Fibroblast of peridontal ligament (primary cell): ENCODE data around the gene ACTN1.

Experiments used
- DNase-seq: peaks from one replicate; pipeline ENCODE4 v3.0.0-alpha.2; 2010; ENCODE audit errors: extremely low read depth

Gene ACTN1

GRCh38 chr14:68951035-68951797, 27.9 kb downstream of the ACTN1 start:
- DNase-seq, result peak; percentile 92

DNA sequence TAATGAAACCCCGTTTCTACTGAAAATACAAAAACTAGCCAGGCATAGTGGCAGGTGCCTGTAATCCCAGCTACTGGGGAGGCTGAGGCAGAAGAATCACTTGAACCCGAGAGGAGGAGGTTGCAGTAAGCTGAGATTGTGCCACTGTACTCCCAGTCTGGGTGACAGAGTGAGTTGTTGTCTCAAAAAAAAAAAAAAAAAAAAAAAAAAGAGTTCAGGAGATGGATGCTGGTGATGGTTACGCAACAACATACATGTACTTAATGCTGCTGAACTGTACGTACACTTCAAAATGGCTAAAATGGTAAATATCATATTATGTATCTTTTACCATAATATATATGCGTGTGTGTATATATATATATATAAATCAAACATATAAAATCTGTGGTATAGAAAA, 29.0 kb downstream of the ACTN1 start:
- no peak for DNase-seq

DNA sequence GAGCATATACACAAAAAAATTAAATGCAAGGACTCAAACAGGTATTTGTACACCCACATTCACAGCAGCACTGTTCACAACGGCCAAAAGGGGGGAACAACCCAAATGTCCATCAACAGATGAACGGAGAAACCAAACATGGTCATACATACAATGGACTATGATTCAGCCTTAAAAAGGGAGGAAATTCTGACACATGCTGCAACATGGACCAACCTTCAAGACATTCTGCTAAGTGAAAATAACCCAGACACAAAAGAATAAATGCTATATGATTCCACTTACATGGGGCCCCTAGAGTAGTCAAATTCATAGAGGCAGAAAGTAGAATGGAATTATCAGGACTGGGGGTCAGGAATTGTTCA, 29.5 kb downstream of the ACTN1 start:
- no peak for DNase-seq

GRCh38 chr14:68948686-68949600, 30.2 kb downstream of the ACTN1 start:
- DNase-seq, result no peak

- DNase-seq, result peak; percentile 66
These were observed 31.3 kb downstream of the ACTN1 start for GRCh38 chr14:68947802-68948201.

DNA sequence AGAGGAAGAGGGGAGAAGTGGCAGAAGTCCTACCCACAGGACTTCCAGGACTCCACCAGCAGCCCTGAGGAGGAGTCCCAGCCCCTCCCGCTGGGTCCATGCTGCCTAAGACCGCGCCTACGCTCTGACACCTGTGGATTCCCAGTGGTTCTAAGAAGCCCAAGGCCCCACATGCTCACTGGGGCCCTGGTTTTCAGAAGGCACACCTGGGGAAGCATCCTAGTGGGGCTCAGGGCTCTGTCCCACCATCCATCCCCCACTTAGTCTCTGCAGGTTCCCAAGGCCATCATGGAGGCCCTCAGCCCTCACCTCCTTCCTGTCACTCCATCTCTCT, 32.6 kb downstream of the ACTN1 start:
- no peak for DNase-seq

- DNase-seq, result no peak
These were observed 33.3 kb downstream of the ACTN1 start for GRCh38 chr14:68945585-68946488.

DNA sequence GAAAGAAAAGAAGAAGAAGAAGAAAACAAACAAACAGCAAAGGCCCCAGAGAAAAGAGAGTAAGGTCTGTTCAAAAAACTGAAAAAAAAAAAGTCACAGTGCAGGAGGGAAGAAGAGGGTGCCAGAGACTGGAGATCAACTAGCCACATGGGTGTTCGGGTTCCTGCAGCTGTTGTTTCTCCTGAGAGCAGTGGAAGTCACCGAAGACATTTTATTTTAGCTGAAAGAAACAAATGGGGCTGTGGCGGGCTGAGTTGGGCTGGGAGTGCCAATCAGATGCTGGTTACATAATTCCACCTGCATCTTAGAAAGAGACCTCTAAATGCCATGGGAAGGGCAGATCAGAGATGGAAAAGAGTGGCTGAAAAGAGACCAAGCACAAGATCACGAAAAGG, 33.9 kb downstream of the ACTN1 start:
- DNase-seq, result no peak

- DNase-seq, result no peak
These were observed 34.9 kb downstream of the ACTN1 start for GRCh38 chr14:68944162-68944561.

DNA sequence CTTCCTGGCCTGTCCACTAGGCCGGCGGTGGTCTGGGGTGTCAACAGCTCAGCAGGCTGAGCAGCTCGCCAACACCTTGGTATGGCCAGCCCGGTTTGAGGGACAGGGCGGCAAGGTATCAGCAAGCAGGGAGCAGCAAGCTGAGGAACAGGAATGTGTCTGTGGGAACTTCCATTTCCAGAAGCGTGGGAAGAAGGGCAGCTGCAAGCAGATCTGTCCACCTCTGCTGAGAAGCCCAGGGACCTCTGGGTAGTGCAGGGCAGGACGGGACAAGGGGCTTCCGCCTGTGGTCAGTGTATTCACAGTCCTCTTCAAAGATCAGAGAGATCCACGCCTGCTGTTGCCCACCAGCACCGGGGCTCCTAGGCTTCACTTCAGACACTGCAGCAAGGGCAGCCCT, 36.0 kb downstream of the ACTN1 start:
- DNase-seq, result no peak

GRCh38 chr14:68942296-68943035, 36.6 kb downstream of the ACTN1 start:
- DNase-seq, result no peak

DNA sequence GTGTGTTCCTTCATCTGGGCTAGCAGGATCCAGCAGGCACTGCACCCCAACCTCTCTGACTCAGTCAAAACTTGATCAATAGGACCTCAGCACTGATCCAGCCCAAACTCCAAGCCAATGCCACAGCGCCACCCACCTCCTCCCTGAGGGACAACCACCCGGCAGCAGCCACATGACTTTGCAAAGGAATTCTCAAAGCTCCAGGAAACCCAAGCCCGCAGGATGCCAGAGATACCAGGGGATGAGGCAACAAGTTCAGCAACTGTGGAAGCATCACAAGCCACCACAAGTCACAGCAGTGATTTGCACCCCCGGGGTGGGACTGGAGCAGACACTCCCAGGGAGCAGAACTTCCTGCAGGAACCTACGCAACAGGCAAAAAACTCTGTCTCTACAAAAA, 37.3 kb downstream of the ACTN1 start:
- peak; percentile 88 for DNase-seq

DNA sequence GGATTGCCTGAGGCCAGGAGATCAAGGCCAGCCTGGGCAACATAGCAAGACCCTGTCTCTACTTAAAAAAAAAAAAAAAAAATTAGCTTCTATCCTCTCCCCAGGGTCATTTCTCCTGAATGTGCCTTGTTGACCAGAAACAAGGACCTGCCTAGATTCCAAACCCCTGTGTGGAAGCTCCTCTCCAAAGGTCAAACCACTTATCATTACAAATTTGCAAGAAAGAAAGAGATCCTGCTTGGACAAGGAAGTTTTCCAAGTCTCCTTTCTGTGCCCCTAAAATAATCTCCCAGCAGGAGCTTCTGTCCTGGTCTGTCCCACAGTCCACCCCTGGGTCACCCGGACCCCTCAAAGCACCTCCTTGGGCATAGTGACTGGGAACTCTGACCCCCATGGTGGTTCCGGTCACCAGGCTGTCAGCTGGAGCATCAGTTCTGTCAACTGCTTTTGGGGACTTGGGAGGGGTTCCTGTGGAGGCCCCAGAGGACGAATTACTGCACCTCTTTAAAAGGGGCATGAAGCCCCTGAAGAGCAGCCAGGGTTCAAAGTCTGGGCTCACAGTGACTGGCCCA, 38.4 kb downstream of the ACTN1 start:
- DNase-seq, result no peak

DNA sequence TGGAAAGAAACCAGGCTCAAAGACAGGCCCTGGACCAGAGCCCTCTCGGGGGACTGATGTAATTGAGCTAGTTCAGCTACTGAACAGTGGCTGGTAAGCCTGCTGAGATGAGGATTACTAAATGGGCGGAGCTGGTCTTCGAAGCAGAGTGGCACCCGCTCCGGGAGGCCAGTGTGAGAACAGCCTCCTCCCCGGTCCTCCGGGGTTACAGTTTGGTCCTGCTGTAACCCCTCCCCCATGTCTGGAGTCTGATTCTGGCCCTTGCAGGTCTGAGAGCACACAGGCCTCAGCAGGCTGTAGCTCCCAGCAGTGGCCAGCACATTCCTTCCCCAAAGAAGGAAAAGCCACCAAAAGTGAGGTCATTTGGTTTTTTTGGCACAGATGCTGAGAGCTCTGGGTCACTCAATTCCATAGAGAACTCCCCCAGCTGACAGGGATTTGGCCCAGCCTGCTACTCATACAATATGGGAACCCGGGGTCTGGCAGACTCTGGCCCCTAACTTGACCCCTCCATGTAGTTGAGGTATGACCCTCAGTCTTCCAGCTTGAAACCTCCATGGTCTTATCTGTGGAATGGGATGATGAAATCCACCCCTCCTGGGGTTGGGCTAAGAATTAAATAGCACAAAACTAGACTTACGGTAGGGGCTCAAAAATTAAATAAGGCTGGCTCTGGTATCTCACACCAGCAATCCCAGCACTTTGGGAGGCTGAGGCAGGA, 39.0 kb downstream of the ACTN1 start:
- DNase-seq, result peak; percentile 90

DNA sequence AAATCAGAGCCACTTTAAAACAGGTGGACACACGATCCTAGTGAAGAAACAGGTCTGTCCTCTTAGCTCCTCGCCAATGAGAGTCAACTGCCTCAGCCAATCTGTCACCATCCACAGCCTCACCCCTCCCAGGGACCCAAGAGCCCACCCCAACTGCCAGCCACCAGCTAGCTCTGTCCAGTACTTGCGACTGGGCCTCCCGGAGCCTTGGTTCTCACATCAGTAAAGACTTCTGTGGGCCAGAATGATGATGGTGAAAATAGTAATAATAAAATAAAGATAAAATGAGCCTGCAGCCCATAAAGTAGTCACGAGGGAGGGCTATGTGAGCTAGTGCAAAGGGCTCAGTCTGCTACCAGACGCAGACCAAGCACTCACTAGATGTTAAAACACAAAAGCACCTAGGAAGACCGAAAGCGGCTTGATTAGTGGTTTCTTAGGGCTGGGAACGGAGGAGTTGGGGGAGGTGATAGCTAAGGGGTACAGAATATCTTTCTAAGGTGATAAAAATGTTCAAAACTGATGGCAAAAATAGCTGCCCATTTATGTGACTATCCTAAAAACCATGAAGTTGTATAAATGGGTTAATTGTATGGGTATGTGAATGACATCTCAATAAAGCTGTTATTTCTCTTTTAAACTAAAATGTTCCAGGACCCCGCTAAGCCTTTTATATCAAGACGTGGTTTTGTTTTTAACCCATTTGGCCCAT, 39.8 kb downstream of the ACTN1 start:
- no peak for DNase-seq

DNA sequence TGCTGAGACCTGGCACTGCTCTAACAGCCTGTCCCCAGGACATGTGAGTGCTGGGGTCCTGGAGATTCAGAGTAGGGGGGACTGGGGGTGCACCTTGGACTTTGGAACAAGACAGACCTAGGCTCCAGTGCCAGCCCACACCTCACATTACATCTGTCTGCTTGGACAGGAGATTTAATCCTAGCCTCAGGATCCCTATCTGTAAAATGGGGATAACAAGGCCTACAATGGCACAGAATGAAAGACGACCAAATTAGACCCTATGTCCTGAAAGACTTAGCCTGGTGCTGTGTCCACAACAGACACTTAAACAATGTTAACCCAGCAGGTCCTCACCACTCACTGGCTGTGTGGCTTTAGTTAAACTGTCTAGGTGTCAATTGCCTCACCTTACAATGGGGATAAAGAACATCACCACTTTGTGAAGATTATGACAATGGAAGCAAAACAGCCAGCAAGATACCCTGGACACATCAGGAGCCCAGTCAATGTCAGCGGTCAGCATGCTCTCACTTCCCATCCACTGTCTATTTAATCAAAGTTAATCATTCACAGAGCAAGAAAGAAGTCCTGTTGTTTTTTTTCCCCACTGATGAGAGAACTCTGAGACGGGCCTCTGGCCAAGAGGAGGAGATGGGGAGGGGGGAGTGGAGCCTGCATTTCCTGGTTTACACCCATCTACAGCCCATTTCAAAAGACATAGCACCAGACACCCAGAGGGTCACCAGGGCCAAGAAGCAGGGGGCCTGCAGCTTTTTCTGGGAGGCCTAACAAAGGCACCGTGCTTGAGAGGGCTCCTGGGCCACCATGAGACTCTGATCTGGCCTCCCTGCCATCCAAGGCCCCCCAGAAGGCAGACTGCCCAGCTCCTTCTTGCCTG, 40.6 kb downstream of the ACTN1 start:
- peak; percentile 52 for DNase-seq

DNA sequence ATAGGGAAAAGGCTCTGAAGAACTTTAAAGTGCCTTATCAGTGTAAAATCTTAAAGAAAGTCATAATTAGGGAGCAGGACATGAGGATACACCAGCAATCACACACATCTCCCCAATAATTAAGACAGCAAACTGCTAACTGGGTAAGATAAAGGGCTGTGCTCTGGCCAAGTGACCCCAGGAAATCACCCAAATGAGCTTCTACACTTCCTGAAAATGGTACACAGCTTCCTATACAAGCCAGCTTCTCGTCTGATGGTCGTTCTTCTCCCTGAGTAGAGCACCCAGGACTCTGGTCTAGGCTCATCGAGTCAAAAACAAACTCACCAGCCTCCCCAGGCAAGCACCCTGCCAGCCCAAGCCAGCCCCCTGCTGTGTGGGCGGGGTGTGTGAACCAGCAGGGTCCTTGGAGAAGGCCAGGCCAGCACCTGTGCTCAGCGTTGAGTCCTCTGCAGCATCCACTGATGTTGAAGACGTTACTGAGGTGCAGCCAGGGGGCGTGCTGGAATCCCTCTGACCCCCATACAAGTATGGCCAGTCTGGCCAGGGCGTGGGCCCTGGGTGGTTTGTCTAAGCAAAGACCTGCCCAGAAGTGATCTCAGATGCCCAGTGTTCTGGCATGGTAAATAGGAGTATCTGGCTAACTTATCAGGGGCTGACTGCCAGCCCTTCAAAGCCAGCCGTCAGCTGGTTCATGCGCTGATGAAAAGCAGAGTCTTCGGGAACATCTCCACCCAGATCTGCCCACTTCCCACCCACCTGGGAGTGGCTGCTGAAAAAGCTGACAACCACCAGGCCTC, 41.4 kb downstream of the ACTN1 start:
- no peak for DNase-seq

GRCh38 chr14:68936980-68937379, 42.1 kb downstream of the ACTN1 start:
- no peak for DNase-seq
